Keratinocyte (primary cell): ENCODE data around the gene UMAD1.

Source experiments
- EZH2 ChIP-seq: IDR thresholded peaks from one replicate; pipeline ENCODE4 v1.6.1; 2012; ENCODE audit warnings: inconsistent platforms, mild to moderate bottlenecking, low read length, moderate library complexity
- TF ChIP-seq, protein P1 (sequence below), 3 experiments: IDR thresholded peaks in 1 of 3; conservative IDR thresholded peaks in 1 of 3; optimal IDR thresholded peaks in 1 of 3; 2 replicates in 2 of 3; 3 replicates in 1 of 3; pipeline versions ENCODE3 to v1.5.1; 2011; ENCODE audit warnings: low read length in 3 of 3, mild to moderate bottlenecking in 3 of 3, moderate library complexity in 2 of 3, control low read depth in 1 of 3, inconsistent platforms in 1 of 3; ENCODE audit not compliant: insufficient read depth in 2 of 3; ENCODE audit errors: extremely low read depth in 1 of 3

DNA sequence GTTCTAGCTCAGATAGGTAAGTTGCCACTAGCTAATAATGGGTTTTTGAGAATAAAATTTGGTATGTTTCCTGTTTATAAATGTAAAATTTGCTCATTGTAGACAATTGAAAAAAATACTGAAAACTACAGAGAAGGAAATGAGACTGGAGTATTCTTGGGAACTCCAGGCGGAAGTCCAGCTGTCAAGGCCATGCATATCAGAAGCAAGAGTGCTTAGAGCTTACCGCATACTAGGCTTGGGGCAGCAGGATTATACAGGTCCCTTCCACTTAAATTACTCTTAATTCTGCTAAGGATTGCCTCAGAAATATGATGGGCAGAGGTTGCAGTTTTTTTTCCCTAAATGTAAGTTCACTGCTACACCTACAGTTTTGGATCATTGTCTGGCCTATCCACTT is 26.6 kb downstream of the UMAD1 start:
- TF ChIP-seq, protein P1, sequence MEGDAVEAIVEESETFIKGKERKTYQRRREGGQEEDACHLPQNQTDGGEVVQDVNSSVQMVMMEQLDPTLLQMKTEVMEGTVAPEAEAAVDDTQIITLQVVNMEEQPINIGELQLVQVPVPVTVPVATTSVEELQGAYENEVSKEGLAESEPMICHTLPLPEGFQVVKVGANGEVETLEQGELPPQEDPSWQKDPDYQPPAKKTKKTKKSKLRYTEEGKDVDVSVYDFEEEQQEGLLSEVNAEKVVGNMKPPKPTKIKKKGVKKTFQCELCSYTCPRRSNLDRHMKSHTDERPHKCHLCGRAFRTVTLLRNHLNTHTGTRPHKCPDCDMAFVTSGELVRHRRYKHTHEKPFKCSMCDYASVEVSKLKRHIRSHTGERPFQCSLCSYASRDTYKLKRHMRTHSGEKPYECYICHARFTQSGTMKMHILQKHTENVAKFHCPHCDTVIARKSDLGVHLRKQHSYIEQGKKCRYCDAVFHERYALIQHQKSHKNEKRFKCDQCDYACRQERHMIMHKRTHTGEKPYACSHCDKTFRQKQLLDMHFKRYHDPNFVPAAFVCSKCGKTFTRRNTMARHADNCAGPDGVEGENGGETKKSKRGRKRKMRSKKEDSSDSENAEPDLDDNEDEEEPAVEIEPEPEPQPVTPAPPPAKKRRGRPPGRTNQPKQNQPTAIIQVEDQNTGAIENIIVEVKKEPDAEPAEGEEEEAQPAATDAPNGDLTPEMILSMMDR (optimal IDR thresholded peaks at IDR 0.05 in 1 of 3, IDR thresholded peaks at IDR 0.05 in 1 of 3, conservative IDR thresholded peaks at IDR 0.05 in 1 of 3; ENCODE audit: extremely low read depth in 1 of 3, insufficient read depth in 2 of 3, low read length in 3 of 3), result no peak
- no peak for TF ChIP-seq EZH2
